Stomach (tissue), 4 donors: ENCODE data around the gene SPINDOC.

ENCODE experiments used
- CTCF ChIP-seq, 7 experiments: fragments of 450-650 bp in 4 of 7; fragments of 200-600 bp in 3 of 7; sonication (generic) in 3 of 7; IDR thresholded peaks; one replicate each; pipeline ENCODE4 v1.5.1; 2016 to 2019; ENCODE audit warnings: antibody characterized with exemption in 7 of 7, control low read depth in 2 of 7, mild to moderate bottlenecking in 1 of 7
- EP300 ChIP-seq: sonication (generic); formaldehyde crosslinking; IDR thresholded peaks from one replicate; pipeline ENCODE4 v1.6.1; 2017; ENCODE audit warnings: antibody characterized with exemption
- POLR2A ChIP-seq, 4 donors: fragments of 450-650 bp; IDR thresholded peaks; one replicate each; pipeline ENCODE4 v1.6.1; 2016; ENCODE audit warnings: antibody characterized with exemption in 4 of 4, control low read depth in 2 of 4, mild to moderate bottlenecking in 1 of 4, moderate library complexity in 1 of 4
- POLR2AphosphoS5 ChIP-seq, 3 donors: sonication (generic); formaldehyde crosslinking; IDR thresholded peaks; one replicate each; pipeline ENCODE4 v1.6.1; 2016; ENCODE audit warnings: antibody characterized with exemption in 3 of 3

GRCh38 chr11:63767267-63767564, 46.0 kb upstream of the SPINDOC start:
- TF ChIP-seq CTCF (IDR thresholded peaks at IDR 0.05) (no peak), POLR2A (IDR thresholded peaks at IDR 0.05) (no peak), POLR2AphosphoS5 (IDR thresholded peaks at IDR 0.05) (no peak), EP300 (no peak)
